Esophagus muscularis mucosa (tissue), 4 donors: ENCODE results near the gene CAMTA1. TPM values are rescaled to one million over a fixed set of nuclear protein-coding genes. Genes with fewer than 3 reads are reported as not detected.

Experiments
- DNase-seq: peaks from one replicate; pipeline ENCODE4 v3.0.0-alpha.2; 2017; ENCODE audit errors: extremely low spot score
- H3K27ac ChIP-seq, 4 donors: fragments of 200-600 bp; sonication (generic); replicated peaks in 1 of 4; 1 replicate in 3 of 4; 2 replicates in 1 of 4; pipeline ENCODE4 v1.5.1; 2016 to 2019; ENCODE audit warnings: mild to moderate bottlenecking in 1 of 4
- H3K27me3 ChIP-seq, 4 donors: fragments of 200-600 bp; sonication (generic); one replicate each; pipeline versions ENCODE4 v1.5.1 to v1.6.0; 2016 to 2019
- H3K36me3 ChIP-seq, 4 donors: fragments of 200-600 bp; sonication (generic); one replicate each; pipeline ENCODE4 v1.5.1; 2016 to 2019
- H3K4me1 ChIP-seq, 4 donors: fragments of 200-600 bp; sonication (generic); one replicate each; pipeline ENCODE4 v1.5.1; 2016 to 2019
- H3K4me3 ChIP-seq, 4 donors: fragments of 200-600 bp; sonication (generic); 1 replicate in 2 of 4; 2 replicates in 2 of 4; pipeline ENCODE4 v1.5.1; 2016 to 2019; ENCODE audit warnings: mild to moderate bottlenecking in 4 of 4, moderate library complexity in 1 of 4
- H3K9me3 ChIP-seq, 4 donors: fragments of 200-600 bp; sonication (generic); 1 replicate in 3 of 4; 2 replicates in 1 of 4; pipeline ENCODE4 v1.5.1; 2016 to 2019
- CTCF ChIP-seq, 3 experiments: fragments of 200-600 bp in 2 of 3; fragments of 450-650 bp in 1 of 3; sonication (generic) in 2 of 3; IDR thresholded peaks; one replicate each; pipeline ENCODE4 v1.5.1; 2017 to 2019; ENCODE audit warnings: antibody characterized with exemption in 3 of 3, mild to moderate bottlenecking in 2 of 3, moderate library complexity in 1 of 3
- EP300 ChIP-seq: sonication (generic); formaldehyde crosslinking; IDR thresholded peaks from one replicate; pipeline ENCODE4 v1.6.1; 2017; ENCODE audit warnings: antibody characterized with exemption
- POLR2A ChIP-seq: fragments of 450-650 bp; IDR thresholded peaks from one replicate; pipeline ENCODE4 v1.6.1; 2017; ENCODE audit warnings: antibody characterized with exemption, moderate library complexity, mild to moderate bottlenecking, low read depth
- POLR2AphosphoS5 ChIP-seq, 2 donors: sonication (generic); formaldehyde crosslinking; IDR thresholded peaks; one replicate each; pipeline ENCODE4 v1.6.1; 2017; ENCODE audit warnings: antibody characterized with exemption in 2 of 2
- WGBS: methylation state at CpG from one replicate; pipeline ENCODE4 v1.1.5; 2018; 5-methylcytosine and 5-hydroxymethylcytosine counted together
- intact Hi-C: fragments of 100-400 bp; cut with DNase I; formaldehyde crosslinking; loops from one replicate; pipeline ENCODE4 v1.15.1; 2023
- total RNA-seq, 4 donors: library from RNA; depleted of rRNA; stranded (reverse); fragments of >200 nt; gene quantifications; one replicate each; pipeline versions ENCODE4 v1.1.0 to v1.2.1, GENCODE V29; 2016

The CAMTA1 gene
- total RNA-seq, 4 donors from 2014 or later = 109 to 226 (median 139) TPM

DNA sequence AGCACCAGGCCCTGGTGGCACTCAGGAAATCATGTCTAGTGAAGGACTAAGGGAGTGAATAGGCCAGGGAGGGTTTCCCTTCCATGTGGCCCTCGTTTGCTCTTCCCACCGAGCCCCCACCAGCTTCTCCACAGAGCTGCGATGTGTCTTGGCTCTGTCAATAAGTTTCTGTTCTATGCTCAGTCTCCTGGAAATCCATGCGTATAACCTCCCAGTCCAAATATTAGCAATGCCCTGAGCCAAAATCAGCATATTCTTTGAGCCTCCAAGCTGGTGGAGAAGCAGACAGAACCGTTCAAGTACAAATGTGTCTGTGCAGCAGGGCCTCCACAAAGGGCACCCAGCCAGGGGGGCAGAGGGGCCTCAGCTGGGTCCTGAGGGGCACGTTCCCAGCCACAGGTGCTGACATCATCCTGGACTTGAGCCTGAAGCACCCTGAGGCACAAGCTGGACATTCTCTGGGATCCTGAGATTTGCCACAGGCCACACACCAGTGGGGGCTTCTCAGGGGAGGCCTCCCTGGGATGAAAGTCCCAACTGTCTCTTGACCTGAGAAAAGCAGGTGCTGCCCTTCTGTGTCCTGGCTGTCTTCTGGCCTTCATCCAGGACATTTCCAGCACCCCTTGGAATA is 635.3 kb downstream of the CAMTA1 start:
- Histone ChIP-seq H3K36me3 (no peaks in the 10 kb centered on the region), H3K4me1 (no peaks in the 10 kb centered on the region), H3K4me3 (no peak overlapping the region), H3K27ac (no peak overlapping the region), H3K27me3 (no peaks in the 10 kb centered on the region), H3K9me3 (no peaks in the 10 kb centered on the region)
- intact Hi-C loops = no loop called here
- DNase-seq = no peak
- TF ChIP-seq POLR2AphosphoS5 (IDR thresholded peaks at IDR 0.05) (no peak), EP300 (no peak), POLR2A (no peak), CTCF (IDR thresholded peaks at IDR 0.05) (no peak)
- 79% methylated on average over 6 of the region's 6 CpGs for WGBS

DNA sequence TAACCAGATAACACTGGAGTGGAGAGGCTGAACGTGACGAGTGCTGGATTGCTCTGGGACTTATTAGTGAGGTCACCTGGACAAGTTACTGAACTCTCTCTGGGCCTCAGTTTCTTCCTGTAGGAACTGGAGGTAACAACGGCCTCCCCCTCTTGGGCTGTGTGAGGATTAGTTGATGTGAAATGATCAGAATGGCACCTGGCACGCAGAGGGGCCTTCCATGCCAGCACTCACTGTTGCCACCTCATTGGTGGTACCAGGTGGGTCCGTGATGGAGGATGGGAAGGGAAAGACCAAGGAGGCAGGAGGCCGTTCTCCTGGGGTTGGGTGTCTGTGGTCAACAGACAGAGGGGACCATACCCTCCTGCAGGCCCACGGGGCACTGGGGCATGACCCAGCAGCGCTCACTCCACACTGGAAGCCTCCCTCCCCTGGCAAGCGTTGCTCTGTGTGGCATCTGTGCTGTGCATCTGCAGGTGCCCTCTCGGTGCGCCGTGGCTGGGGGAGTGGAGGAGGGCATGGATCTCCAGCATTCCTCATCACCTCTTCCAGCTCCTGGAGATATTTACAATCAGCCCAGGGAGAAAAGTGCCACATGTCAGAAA is 636.3 kb downstream of the CAMTA1 start:
- Histone ChIP-seq H3K27ac (no peak overlapping the region), H3K36me3 (no peaks in the 10 kb centered on the region), H3K4me3 (no peak overlapping the region), H3K27me3 (no peaks in the 10 kb centered on the region), H3K4me1 (no peaks in the 10 kb centered on the region), H3K9me3 (no peaks in the 10 kb centered on the region)
- WGBS = 91% methylated on average over 11 of the region's 12 CpGs
- DNase-seq = no peak
- intact Hi-C loops = no loop called here
- TF ChIP-seq POLR2A = no peak
- TF ChIP-seq POLR2AphosphoS5 (IDR thresholded peaks at IDR 0.05) = no peak
- no peak for TF ChIP-seq CTCF (IDR thresholded peaks at IDR 0.05)
- no peak for TF ChIP-seq EP300

DNA sequence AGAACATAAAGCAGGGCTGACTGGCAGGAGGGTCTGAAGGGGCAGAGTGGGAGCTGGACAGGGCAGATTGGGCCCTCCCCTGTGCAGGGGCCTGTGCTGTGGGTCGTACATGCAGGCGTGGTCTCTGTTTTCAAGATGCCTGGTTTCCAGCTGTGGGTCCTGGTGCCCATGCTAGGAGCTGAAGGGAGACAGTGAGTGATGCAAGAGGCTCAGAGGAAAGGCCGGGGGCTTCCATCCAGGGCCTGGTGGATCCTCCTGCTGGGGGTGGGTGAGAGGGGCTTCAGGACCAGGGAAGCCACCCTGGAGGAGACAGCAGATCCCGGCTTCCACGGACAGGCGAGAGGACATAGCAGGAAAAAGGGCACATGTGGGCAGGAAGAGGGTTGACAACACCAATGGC is 636.8 kb downstream of the CAMTA1 start:
- intact Hi-C loops = no loop called here
- Histone ChIP-seq H3K4me3 (no peak overlapping the region), H3K36me3 (no peaks in the 10 kb centered on the region), H3K27ac (no peak overlapping the region), H3K27me3 (no peaks in the 10 kb centered on the region), H3K4me1 (no peaks in the 10 kb centered on the region), H3K9me3 (no peaks in the 10 kb centered on the region)
- TF ChIP-seq POLR2AphosphoS5 (IDR thresholded peaks at IDR 0.05) (no peak), EP300 (no peak), CTCF (IDR thresholded peaks at IDR 0.05) (no peak), POLR2A (no peak)
- no peak for DNase-seq
- 94% methylated on average over 6 of the region's 6 CpGs for WGBS

- TF ChIP-seq POLR2A = no peak
- TF ChIP-seq CTCF (IDR thresholded peaks at IDR 0.05) = no peak
- no peak for TF ChIP-seq EP300
- TF ChIP-seq POLR2AphosphoS5 (IDR thresholded peaks at IDR 0.05) = no peak
- Histone ChIP-seq H3K4me3 (no peak overlapping the region), H3K4me1 (peaks cover 0 to 4% (median 0%) of the 10 kb centered on the region in 4 donors), H3K27me3 (no peaks in the 10 kb centered on the region), H3K36me3 (no peaks in the 10 kb centered on the region), H3K27ac (no peak overlapping the region), H3K9me3 (no peaks in the 10 kb centered on the region)
- intact Hi-C loops = no loop called here
- 100% methylated on average over 3 of the region's 3 CpGs for WGBS
- DNase-seq = no peak
Observed at GRCh38 chr1:7422561-7422960, 637.3 kb downstream of the CAMTA1 start.
